Adrenal gland (tissue), 5 donors: ENCODE data around the gene OTUB2.

Source experiments
- CTCF ChIP-seq, 6 experiments: fragments of 450-650 bp in 4 of 6; fragments of 200-600 bp in 2 of 6; sonication (generic) in 1 of 6; IDR thresholded peaks; 1 replicate in 5 of 6; 2 replicates in 1 of 6; pipeline versions ENCODE4 v1.5.1 to v1.8.0; 2016 to 2021; ENCODE audit warnings: antibody characterized with exemption in 6 of 6, mild to moderate bottlenecking in 2 of 6, moderate library complexity in 1 of 6
- POLR2A ChIP-seq, 2 donors: fragments of 450-650 bp; IDR thresholded peaks; one replicate each; pipeline ENCODE4 v1.6.1; 2017; ENCODE audit warnings: antibody characterized with exemption in 2 of 2, mild to moderate bottlenecking in 2 of 2, moderate library complexity in 1 of 2
- donor health status: DM: no; HTN: no; CAD: no.

GRCh38 chr14:94097091-94097490 lies 71.0 kb downstream of the OTUB2 start:
- TF ChIP-seq CTCF (IDR thresholded peaks at IDR 0.05) (no peak), POLR2A (IDR thresholded peaks at IDR 0.05) (no peak)
